ENCODE results near the gene DPPA4.

DPPA4 gene

GRCh38 chr3:109316162-109316730 lies 21.1 kb downstream of the DPPA4 start, which contains the start of gene DPPA2:
Gene DPPA2, minus strand, starts transcription at chr3:109316517. Its CDS starts 1,975 bp downstream, at chr3:109314542.
- TF ChIP-seq CTCF (IDR thresholded peaks at IDR 0.05) (no peak), ZFX (IDR thresholded peaks at IDR 0.05; ENCODE audit: borderline replicate concordance) (no peak)
- H3K27ac ChIP-seq: no peak within 1 kb of the TSS

DNA sequence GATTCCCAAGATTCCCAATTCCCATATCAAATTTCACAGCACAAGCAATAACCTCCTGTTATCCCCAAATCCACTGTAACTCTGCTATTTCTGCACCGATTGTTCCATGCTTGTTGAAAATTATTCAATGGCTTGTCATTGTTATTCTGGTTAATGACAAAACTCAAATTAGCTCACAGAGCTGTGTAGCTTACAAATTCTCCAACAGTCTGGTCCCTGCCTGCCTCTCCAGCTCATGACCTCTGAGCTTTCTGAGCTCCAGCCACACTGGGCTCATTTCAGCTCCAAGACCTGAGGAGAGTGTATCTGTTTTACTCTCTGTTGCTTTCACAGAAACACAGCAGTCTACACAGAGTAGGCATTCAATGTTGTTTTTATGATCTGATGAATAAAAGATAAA lies 24.3 kb downstream of the DPPA4 start:
- no peak for TF ChIP-seq CTCF (IDR thresholded peaks at IDR 0.05)
- no peak for TF ChIP-seq ZFX (IDR thresholded peaks at IDR 0.05; ENCODE audit: borderline replicate concordance)
- no peak overlapping the region for H3K27ac ChIP-seq

DNA sequence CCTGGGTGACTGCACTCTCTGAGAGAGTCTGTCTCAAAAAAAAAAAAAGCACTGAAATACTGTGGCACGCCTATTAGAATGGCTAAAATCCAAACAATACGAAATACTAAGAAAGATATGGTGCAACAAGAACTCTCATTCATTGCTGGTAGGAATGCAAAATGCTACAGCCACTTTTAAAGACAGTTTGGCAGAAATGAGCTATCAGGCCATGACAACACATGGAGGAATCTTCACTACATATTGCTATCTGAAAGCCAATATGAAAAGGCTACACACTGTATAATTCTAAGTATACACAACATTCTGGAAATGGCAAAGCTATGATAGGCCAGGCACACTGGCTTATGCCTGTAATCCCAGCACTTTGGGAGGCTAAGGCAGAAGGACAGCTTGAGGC lies 39.9 kb downstream of the DPPA4 start:
- no peak for TF ChIP-seq CTCF (IDR thresholded peaks at IDR 0.05)
- TF ChIP-seq ZFX (IDR thresholded peaks at IDR 0.05; ENCODE audit: borderline replicate concordance): no peak

DNA sequence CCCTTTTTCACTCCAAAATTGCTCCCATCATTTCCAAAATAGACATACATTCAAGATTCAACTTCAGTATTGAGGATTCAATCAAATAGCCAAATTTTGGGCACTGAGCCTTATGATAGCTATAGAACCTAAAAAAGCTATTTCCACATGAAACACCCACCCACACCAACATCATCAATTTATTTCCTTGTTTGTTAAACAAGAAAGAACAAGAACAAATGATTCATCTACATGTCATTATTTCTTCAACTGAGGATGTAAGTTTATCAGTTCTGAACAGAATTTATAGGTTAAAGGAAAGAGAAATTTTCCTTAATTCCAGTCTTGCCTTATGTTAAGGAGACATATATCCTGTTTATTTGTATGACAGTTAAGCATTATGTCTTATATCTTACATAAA lies 53.3 kb downstream of the DPPA4 start:
- TF ChIP-seq CTCF (IDR thresholded peaks at IDR 0.05) (no peak), ZFX (IDR thresholded peaks at IDR 0.05; ENCODE audit: borderline replicate concordance) (no peak)
- no peak overlapping the region for H3K27ac ChIP-seq

More for the DNA sequence above, 39.9 kb downstream of the DPPA4 start:
- no peak overlapping the region for H3K27ac ChIP-seq

GRCh38 chr3:109278546-109278945 lies 58.8 kb downstream of the DPPA4 start:
- TF ChIP-seq CTCF (IDR thresholded peaks at IDR 0.05): no peak
- TF ChIP-seq ZFX (IDR thresholded peaks at IDR 0.05; ENCODE audit: borderline replicate concordance): no peak
- H3K27ac ChIP-seq: no peak overlapping the region

DNA sequence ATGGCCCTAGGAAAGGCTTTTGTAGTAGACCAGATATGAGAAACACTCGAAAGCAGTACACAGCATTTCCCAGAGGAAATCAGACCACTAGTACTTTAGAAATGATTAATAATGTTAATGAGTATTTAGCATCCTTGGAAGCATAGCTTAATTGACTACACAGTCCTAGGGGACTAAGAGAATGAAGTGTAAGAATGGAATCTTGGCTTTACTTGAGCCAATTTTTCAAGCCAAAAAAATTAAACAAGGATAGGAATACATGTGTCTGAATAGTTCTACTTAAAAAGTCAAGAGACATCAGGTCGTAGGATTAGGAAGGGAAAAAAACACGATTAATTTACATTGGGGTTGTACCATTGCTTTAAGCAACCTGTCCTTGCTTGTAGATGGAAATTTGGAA lies 59.2 kb downstream of the DPPA4 start:
- TF ChIP-seq CTCF (IDR thresholded peaks at IDR 0.05): no peak
- TF ChIP-seq ZFX (IDR thresholded peaks at IDR 0.05; ENCODE audit: borderline replicate concordance): no peak

More for the DNA sequence above, 59.2 kb downstream of the DPPA4 start:
- H3K27ac ChIP-seq: no peak overlapping the region

All from 22Rv1 (cell line).